Smooth muscle cell (in vitro differentiated cells): Measurements from ENCODE around the gene GPR18. TPM values are rescaled to one million over a fixed set of nuclear protein-coding genes. Genes with fewer than 3 reads are reported as not detected.

Experiments used
- DNase-seq: peaks from one replicate; lab custom pipeline; 2025; ENCODE audit not compliant: unreplicated experiment; lab: John Stamatoyannopoulos, UW
- H2AFZ ChIP-seq: fragments of 200-600 bp; sonication (generic); 2 replicates; pipeline ENCODE4 v1.6.0; 2016; ENCODE audit warnings: antibody characterized with exemption, low read depth, mild to moderate bottlenecking
- H3F3A ChIP-seq: fragments of 200-600 bp; sonication (generic); 2 replicates; pipeline ENCODE4 v1.6.0; 2017; ENCODE audit warnings: antibody characterized with exemption, low read depth
- H3K27ac ChIP-seq: fragments of 200-600 bp; sonication (generic); 2 replicates; pipeline ENCODE4 v1.5.1; 2016; ENCODE audit warnings: low read depth, mild to moderate bottlenecking
- H3K27me3 ChIP-seq: fragments of 200-600 bp; sonication (generic); 2 replicates; pipeline ENCODE4 v1.6.1; 2016; ENCODE audit warnings: low read depth, mild to moderate bottlenecking
- H3K36me3 ChIP-seq: fragments of 200-600 bp; sonication (generic); 2 replicates; pipeline ENCODE4 v1.5.1; 2016; ENCODE audit warnings: low read depth
- H3K4me1 ChIP-seq: fragments of 200-600 bp; sonication (generic); 2 replicates; pipeline ENCODE4 v1.5.1; 2016; ENCODE audit warnings: low read depth
- H3K4me2 ChIP-seq: fragments of 200-600 bp; sonication (generic); 2 replicates; pipeline ENCODE4 v1.6.0; 2016; ENCODE audit warnings: mild to moderate bottlenecking
- H3K4me3 ChIP-seq: fragments of 200-600 bp; sonication (generic); 2 replicates; pipeline ENCODE4 v1.5.1; 2016; ENCODE audit warnings: mild to moderate bottlenecking
- H3K79me2 ChIP-seq: fragments of 200-600 bp; sonication (generic); 2 replicates; pipeline ENCODE4 v1.6.0; 2016; ENCODE audit warnings: low read depth, mild to moderate bottlenecking
- H3K9ac ChIP-seq: fragments of 200-600 bp; sonication (generic); 2 replicates; pipeline ENCODE4 v1.6.0; 2016; ENCODE audit warnings: low read depth
- H3K9me3 ChIP-seq: fragments of 200-600 bp; sonication (generic); replicated peaks from 2 replicates; pipeline ENCODE4 v1.5.1; 2016; ENCODE audit warnings: low read depth
- H4K20me1 ChIP-seq: fragments of 200-600 bp; sonication (generic); 2 replicates; pipeline ENCODE4 v1.6.0; 2016; ENCODE audit warnings: low read depth
- WGBS: methylation state at CpG from one replicate; pipeline ENCODE4 v1.1.7; 2016; ENCODE audit warnings: low lambda C conversion rate; 5-methylcytosine and 5-hydroxymethylcytosine counted together
- polyA plus RNA-seq: library from polyadenylated mRNA; unstranded; fragments of >200 nt; fragmentation: Nextera tagmentation; extraction: Ambion mirVana; gene quantifications from 2 replicates; pipeline ENCODE4 v1.2.1, GENCODE V29; 2016
- total RNA-seq: library from RNA; depleted of rRNA; stranded (reverse); fragments of >200 nt; gene quantifications from 2 replicates; pipeline ENCODE4 v1.2.3, GENCODE V29; 2014
- TF ChIP-seq, protein P1 (sequence below): fragments of 200-600 bp; sonication (generic); IDR thresholded peaks from 2 replicates; pipeline ENCODE4 v1.5.1; 2017; ENCODE audit warnings: borderline replicate concordance, mild to moderate bottlenecking, antibody characterized with exemption; ENCODE audit not compliant: insufficient read depth, poor library complexity, severe bottlenecking

The GPR18 gene
- total and polyA plus RNA-seq, 2 experiments from 2014 or later: not detected

DNA sequence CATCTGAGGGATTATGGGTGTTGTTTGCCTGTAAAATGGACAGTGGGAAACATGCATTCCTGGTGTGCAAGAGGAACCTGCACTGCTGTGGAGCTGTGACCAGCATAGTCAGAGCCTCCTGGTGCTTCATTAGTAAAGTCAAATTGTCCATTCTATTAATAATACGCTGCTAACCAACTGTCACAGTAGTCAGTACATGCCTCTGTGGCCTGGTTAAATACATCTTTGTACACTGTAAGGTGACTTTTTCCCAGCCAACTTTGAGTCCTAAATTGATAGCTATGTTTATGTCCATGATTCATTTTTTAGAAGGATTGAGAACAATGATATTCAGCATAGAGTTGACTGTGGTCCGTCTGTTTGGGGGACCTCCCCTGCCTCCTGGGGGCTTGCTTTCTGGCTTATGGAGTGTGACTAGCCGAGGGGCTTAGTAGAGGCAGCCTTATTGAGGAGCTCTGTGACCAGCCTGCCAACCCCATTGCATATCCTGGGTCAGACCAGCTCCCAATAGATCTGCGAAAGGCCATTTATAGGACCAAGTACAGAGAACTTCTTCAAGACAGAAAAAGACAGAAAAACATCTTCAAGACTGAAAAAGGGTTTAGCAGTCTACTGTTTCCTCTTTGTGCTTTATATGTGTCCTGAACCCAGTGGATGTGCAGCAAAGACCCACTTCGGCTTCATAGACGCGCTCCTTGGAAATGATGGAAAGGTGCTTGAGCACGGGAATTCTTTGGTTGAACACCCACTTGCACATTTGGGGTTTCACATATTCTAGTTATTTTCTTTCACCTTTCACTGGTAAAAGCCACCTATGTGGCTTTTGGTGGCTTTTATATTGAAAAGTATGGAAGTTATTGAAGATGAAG is 44.7 kb upstream of the GPR18 start:
- TF ChIP-seq, protein P1, sequence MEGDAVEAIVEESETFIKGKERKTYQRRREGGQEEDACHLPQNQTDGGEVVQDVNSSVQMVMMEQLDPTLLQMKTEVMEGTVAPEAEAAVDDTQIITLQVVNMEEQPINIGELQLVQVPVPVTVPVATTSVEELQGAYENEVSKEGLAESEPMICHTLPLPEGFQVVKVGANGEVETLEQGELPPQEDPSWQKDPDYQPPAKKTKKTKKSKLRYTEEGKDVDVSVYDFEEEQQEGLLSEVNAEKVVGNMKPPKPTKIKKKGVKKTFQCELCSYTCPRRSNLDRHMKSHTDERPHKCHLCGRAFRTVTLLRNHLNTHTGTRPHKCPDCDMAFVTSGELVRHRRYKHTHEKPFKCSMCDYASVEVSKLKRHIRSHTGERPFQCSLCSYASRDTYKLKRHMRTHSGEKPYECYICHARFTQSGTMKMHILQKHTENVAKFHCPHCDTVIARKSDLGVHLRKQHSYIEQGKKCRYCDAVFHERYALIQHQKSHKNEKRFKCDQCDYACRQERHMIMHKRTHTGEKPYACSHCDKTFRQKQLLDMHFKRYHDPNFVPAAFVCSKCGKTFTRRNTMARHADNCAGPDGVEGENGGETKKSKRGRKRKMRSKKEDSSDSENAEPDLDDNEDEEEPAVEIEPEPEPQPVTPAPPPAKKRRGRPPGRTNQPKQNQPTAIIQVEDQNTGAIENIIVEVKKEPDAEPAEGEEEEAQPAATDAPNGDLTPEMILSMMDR: no peak
- Histone ChIP-seq H3K4me1 (peaks cover 14% of the 10 kb centered on the region), H3K4me3 (no peak overlapping the region), H3K36me3 (no peaks in the 10 kb centered on the region), H4K20me1 (peaks cover 38% of the 10 kb centered on the region), H3K9me3 (no peaks in the 10 kb centered on the region), H3F3A (peaks cover 4% of the 10 kb centered on the region), H3K27ac (peak overlapping the region; percentile 73), H3K27me3 (no peaks in the 10 kb centered on the region), H3K79me2 (peaks cover 57% of the 10 kb centered on the region), H2AFZ (no peak overlapping the region), H3K9ac (no peak overlapping the region), H3K4me2 (no peak overlapping the region)
- WGBS: 97% methylated on average over 8 of the region's 8 CpGs
- DNase-seq: no peak

DNA sequence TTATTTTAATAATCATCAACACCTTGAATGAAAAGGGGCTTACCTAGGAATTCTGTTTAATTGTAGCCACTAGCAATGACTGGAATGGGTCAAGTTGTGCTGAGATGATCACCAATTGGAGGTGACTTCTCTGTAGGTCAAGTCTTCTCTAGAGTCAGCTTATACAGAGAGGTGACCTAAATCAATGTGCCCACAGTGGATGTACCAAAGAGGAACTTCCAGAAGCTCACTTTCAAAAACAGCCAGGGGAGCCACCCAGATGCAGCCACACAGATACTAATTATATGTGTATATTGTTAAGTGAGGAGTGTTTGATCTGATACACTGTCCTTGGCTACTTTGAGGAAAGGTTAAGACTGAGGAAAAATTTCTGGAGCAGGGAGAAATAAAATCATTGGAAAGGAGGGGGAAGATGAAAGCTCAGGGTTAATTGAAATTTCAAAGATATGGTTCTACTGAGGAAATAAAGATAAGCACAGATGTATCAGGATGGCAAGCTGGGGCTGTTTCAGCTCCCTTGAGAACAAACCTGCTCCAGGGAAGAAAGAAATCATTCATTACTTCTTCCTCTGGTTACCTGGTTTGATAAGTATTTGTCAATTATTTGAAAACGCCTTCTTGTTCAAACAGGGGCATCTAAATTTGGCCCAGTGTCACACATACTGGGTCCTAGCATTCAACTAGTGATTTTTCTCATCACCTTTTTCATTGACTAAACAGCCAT is 43.9 kb upstream of the GPR18 start:
- Histone ChIP-seq H2AFZ (no peak overlapping the region), H3K9me3 (no peaks in the 10 kb centered on the region), H3K4me2 (no peak overlapping the region), H3K36me3 (no peaks in the 10 kb centered on the region), H3K4me1 (peaks cover 11% of the 10 kb centered on the region), H3K27me3 (no peaks in the 10 kb centered on the region), H3K27ac (no peak overlapping the region), H3K79me2 (peaks cover 55% of the 10 kb centered on the region), H4K20me1 (peaks cover 41% of the 10 kb centered on the region), H3F3A (peaks cover 5% of the 10 kb centered on the region), H3K4me3 (no peak overlapping the region), H3K9ac (no peak overlapping the region)
- WGBS: 96% methylated on average over 1 of the region's 1 CpG
- TF ChIP-seq, protein P1: no peak
- DNase-seq: no peak

DNA sequence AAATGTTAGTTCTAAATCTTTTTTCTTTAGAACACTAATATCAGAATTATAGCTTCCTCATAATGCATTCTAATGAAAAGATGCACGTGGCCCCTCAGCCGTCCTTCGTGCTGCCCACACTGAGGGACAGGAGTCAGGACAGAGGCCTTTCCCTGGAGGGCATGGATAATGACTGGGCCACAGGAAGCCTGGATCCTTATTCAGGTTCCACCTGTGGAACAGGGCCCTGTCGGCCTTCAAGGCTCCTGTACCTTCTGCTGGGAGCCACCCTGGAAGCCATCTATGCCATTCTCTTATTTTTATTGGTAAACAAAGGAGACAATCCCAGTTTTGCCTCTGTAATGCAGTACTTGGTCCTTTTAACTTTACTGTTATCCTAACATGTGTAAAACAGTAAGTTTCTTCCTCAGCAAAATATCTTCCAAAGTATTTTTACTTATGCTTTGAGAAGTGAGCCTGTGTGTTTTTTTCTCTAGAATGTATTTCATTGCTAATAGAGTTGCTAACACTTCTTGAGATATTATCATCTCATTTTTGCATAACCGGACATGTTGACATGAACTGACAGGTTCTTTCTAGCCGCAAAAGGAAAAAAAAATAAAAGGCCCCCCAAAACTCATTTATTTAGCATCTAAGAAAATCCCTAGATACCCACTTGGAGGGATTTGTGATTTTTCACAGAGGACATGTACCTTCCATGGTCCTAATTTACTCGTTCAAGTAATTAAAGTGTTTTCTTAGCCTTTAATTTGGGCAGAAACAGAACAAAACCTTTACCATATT is 43.1 kb upstream of the GPR18 start:
- Histone ChIP-seq H3K36me3 (no peaks in the 10 kb centered on the region), H3K9me3 (no peaks in the 10 kb centered on the region), H3K27ac (no peak overlapping the region), H3K9ac (no peak overlapping the region), H4K20me1 (peaks cover 41% of the 10 kb centered on the region), H3K79me2 (peaks cover 53% of the 10 kb centered on the region), H3K4me2 (no peak overlapping the region), H3K27me3 (no peaks in the 10 kb centered on the region), H3K4me1 (peaks cover 4% of the 10 kb centered on the region), H2AFZ (no peak overlapping the region), H3K4me3 (no peak overlapping the region), H3F3A (peaks cover 5% of the 10 kb centered on the region)
- WGBS: 85% methylated on average over 7 of the region's 7 CpGs
- TF ChIP-seq, protein P1: no peak
- no peak for DNase-seq
